Nephron (organoid): ENCODE results near the gene MAP4.
"Not testable (repeated sequence)": the region's sequence is repeated elsewhere in the genome, so short reads cannot be mapped to it uniquely, and the experiment has no call there.

ENCODE experiments used
- H3K27ac Mint-ChIP-seq, 3 experiments: 2 replicates each; pipeline ENCODE4 v1.8.0; 2020; ENCODE audit warnings: mixed read lengths in 3 of 3, mild to moderate bottlenecking in 2 of 3, moderate library complexity in 1 of 3
- H3K27me3 Mint-ChIP-seq: 2 replicates; pipeline ENCODE4 v1.8.0; 2021; ENCODE audit warnings: low read depth, mild to moderate bottlenecking, moderate library complexity, mixed read lengths
- H3K36me3 Mint-ChIP-seq: 2 replicates; pipeline ENCODE4 v1.8.0; 2020; ENCODE audit warnings: low read depth, mixed read lengths
- H3K4me1 Mint-ChIP-seq: 2 replicates; pipeline ENCODE4 v1.8.0; 2020; ENCODE audit warnings: mixed read lengths
- H3K4me3 Mint-ChIP-seq, 3 experiments: 2 replicates each; pipeline ENCODE4 v1.8.0; 2020; ENCODE audit warnings: mild to moderate bottlenecking in 3 of 3, mixed read lengths in 3 of 3, moderate library complexity in 2 of 3
- H3K9me3 Mint-ChIP-seq: 2 replicates; pipeline ENCODE4 v1.8.0; 2020; ENCODE audit warnings: mixed read lengths
- CTCF ChIP-seq, 3 experiments: fragments of 200-600 bp; sonication (generic); IDR thresholded peaks; one replicate each; pipeline ENCODE4 v1.5.0; 2021; ENCODE audit warnings: antibody characterized with exemption in 3 of 3; ENCODE audit not compliant: unreplicated experiment in 3 of 3

MAP4 gene

GRCh38 chr3:48013288-48013980 is 2.8 kb downstream of the MAP4 start:
- H3K4me3 Mint-ChIP-seq = peak overlapping the region in 2 of 3 experiments; percentile 42 to 50
- peaks cover 69% of the 10 kb centered on the region for H3K4me1 Mint-ChIP-seq
- TF ChIP-seq CTCF (IDR thresholded peaks at IDR 0.05; ENCODE audit: unreplicated experiment in 3 of 3) = no peak
- no peaks in the 10 kb centered on the region for H3K27me3 Mint-ChIP-seq
- H3K36me3 Mint-ChIP-seq = peaks cover 19% of the 10 kb centered on the region
- H3K27ac Mint-ChIP-seq = peak overlapping the region; percentile 95 to 97 (median 97)
- no peaks in the 10 kb centered on the region for H3K9me3 Mint-ChIP-seq

GRCh38 chr3:48012659-48013058 is 3.6 kb downstream of the MAP4 start:
- Mint-ChIP-seq H3K27me3 (no peaks in the 10 kb centered on the region), H3K36me3 (peaks cover 26% of the 10 kb centered on the region), H3K4me1 (peaks cover 67% of the 10 kb centered on the region), H3K27ac (peak overlapping the region; percentile 95 to 97 (median 97)), H3K9me3 (no peaks in the 10 kb centered on the region), H3K4me3 (no peak overlapping the region)
- TF ChIP-seq CTCF (IDR thresholded peaks at IDR 0.05; ENCODE audit: unreplicated experiment in 3 of 3) = no peak

DNA sequence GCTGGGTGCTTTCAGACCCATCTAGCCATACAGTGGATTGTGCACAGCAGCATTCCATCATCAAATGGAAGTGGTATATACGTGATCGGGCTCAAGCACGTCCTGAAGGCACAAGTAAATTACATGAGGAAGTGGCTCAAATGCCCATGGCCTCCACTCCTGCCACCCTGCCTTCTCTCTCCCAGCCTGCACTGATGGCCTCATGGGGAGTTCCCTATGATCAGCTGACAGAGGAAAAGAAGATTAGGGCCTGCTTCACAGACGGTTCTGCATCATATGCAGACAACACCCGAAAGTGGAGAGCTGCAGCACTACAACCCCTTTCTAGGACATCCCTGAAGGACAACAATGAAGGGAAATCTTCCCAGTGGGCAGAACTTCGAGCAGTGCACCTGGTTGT is 8.2 kb downstream of the MAP4 start:
- H3K4me3 Mint-ChIP-seq, H3K27me3 Mint-ChIP-seq, H3K27ac Mint-ChIP-seq, H3K9me3 Mint-ChIP-seq: not testable (repeated sequence)
- H3K4me1 Mint-ChIP-seq = peaks cover 21% of the 10 kb centered on the region
- H3K36me3 Mint-ChIP-seq = peaks cover 32% of the 10 kb centered on the region

- peaks cover 14% of the 10 kb centered on the region for H3K4me1 Mint-ChIP-seq
- H3K9me3 Mint-ChIP-seq, H3K27ac Mint-ChIP-seq, H3K27me3 Mint-ChIP-seq, H3K4me3 Mint-ChIP-seq: not testable (repeated sequence)
- peaks cover 32% of the 10 kb centered on the region for H3K36me3 Mint-ChIP-seq
Observed at GRCh38 chr3:48007361-48007760, 8.9 kb downstream of the MAP4 start.

- peaks cover 28% of the 10 kb centered on the region for H3K36me3 Mint-ChIP-seq
- H3K4me1 Mint-ChIP-seq, H3K4me3 Mint-ChIP-seq, H3K27ac Mint-ChIP-seq, H3K27me3 Mint-ChIP-seq, H3K9me3 Mint-ChIP-seq: not testable (repeated sequence)
Observed at GRCh38 chr3:48006794-48007193, 9.4 kb downstream of the MAP4 start.

GRCh38 chr3:48004694-48005093 is 11.5 kb downstream of the MAP4 start:
- Mint-ChIP-seq H3K36me3 (peaks cover 19% of the 10 kb centered on the region), H3K4me3 (no peak overlapping the region), H3K27ac (no peak overlapping the region), H3K9me3 (no peaks in the 10 kb centered on the region), H3K27me3 (no peaks in the 10 kb centered on the region), H3K4me1 (peaks cover 6% of the 10 kb centered on the region)
- no peak for TF ChIP-seq CTCF (IDR thresholded peaks at IDR 0.05; ENCODE audit: unreplicated experiment in 3 of 3)

DNA sequence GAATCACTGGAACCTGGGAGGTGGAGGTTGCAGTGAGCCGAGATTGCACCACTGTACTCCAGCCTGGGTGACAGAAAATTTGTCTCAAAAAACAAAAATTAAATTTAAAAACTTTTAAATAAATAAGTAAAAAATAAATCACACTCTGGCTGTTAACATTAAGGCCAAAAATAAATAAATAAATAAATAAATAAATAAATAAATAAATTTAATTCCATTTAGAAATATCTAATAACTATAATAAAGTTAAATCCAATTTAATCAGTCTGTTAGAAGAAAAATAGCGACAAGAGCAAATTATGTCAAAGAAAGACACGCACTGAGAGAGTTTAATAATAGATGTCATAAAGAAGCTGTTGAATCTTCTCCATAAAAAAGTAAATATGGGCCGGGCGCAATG is 13.4 kb downstream of the MAP4 start:
- Mint-ChIP-seq H3K27me3 (no peaks in the 10 kb centered on the region), H3K9me3 (no peaks in the 10 kb centered on the region), H3K27ac (no peak overlapping the region), H3K4me1 (peaks cover 5% of the 10 kb centered on the region), H3K4me3 (no peak overlapping the region), H3K36me3 (peaks cover 17% of the 10 kb centered on the region)
- TF ChIP-seq CTCF (IDR thresholded peaks at IDR 0.05; ENCODE audit: unreplicated experiment in 3 of 3) = no peak
